Left ventricle myocardium inferior (tissue), 1 donor: ENCODE results near the gene TNFRSF21. TPM values are rescaled to one million over a fixed set of nuclear protein-coding genes. Genes with fewer than 3 reads are reported as not detected.
"Not testable (repeated sequence)": the region's sequence is repeated elsewhere in the genome, so short reads cannot be mapped to it uniquely, and the experiment has no call there.

Source experiments
- DNase-seq: peaks from one replicate; pipeline ENCODE4 v3.0.0-alpha.2; 2020
- H3K27ac ChIP-seq: fragments of 200-600 bp; replicated peaks from 2 replicates; pipeline ENCODE4 v1.8.0; 2021
- H3K27me3 ChIP-seq: fragments of 200-600 bp; 2 replicates; pipeline ENCODE4 v1.8.0; 2021; ENCODE audit warnings: low read depth
- H3K36me3 ChIP-seq: fragments of 200-600 bp; 2 replicates; pipeline ENCODE4 v1.8.0; 2021
- H3K4me1 ChIP-seq: fragments of 200-600 bp; 2 replicates; pipeline ENCODE4 v1.8.0; 2021
- H3K4me3 ChIP-seq: fragments of 200-600 bp; 2 replicates; pipeline ENCODE4 v1.8.0; 2021; ENCODE audit warnings: mild to moderate bottlenecking, moderate library complexity
- H3K9me3 ChIP-seq: fragments of 200-600 bp; replicated peaks from 2 replicates; pipeline ENCODE4 v1.8.0; 2021
- CTCF ChIP-seq: fragments of 200-600 bp; IDR thresholded peaks from 2 replicates; pipeline ENCODE4 v1.8.0; 2021; ENCODE audit warnings: antibody characterized with exemption, mild to moderate bottlenecking, borderline replicate concordance
- intact Hi-C: fragments of 100-400 bp; cut with micrococcal nuclease; formaldehyde crosslinking; loops from one replicate; pipeline ENCODE4 v1.11.0; 2022
- total RNA-seq: library from RNA; stranded (reverse); fragmentation: NEBNext Ultra II Directional; extraction: Animal tissue kit (Norgen Biotek cat#: 25700); gene quantifications from one replicate; pipeline ENCODE4 v1.2.1, GENCODE V29; 2021
- donor health status: DM: no; HTN: yes; CAD: no; lungs with severe emphysema.

The TNFRSF21 gene
- total RNA-seq, 1 donor from 2014 or later, result 6.3 TPM

GRCh38 chr6:47276377-47276776 lies 33.3 kb downstream of the TNFRSF21 start:
- Histone ChIP-seq H3K9me3 (peaks cover 4% of the 10 kb centered on the region), H3K36me3 (no peaks in the 10 kb centered on the region), H3K4me1 (no peaks in the 10 kb centered on the region), H3K4me3 (no peak overlapping the region), H3K27me3 (no peaks in the 10 kb centered on the region), H3K27ac (no peak overlapping the region)
- TF ChIP-seq CTCF, result no peak
- intact Hi-C loops, result no loop called here
- DNase-seq, result no peak

- TF ChIP-seq CTCF, result no peak
- no peaks in the 10 kb centered on the region for H3K4me1 ChIP-seq
- no peak overlapping the region for H3K27ac ChIP-seq
- no peak overlapping the region for H3K4me3 ChIP-seq
- H3K9me3 ChIP-seq, result peaks cover 4% of the 10 kb centered on the region
- no peaks in the 10 kb centered on the region for H3K36me3 ChIP-seq
- H3K27me3 ChIP-seq, result no peaks in the 10 kb centered on the region
- DNase-seq, result no peak
- intact Hi-C loops, result no loop called here
Measured at GRCh38 chr6:47275640-47276039, 34.1 kb downstream of the TNFRSF21 start.

- H3K27ac ChIP-seq, H3K4me1 ChIP-seq, H3K36me3 ChIP-seq, H3K4me3 ChIP-seq, H3K27me3 ChIP-seq, DNase-seq, intact Hi-C loops, H3K9me3 ChIP-seq: not testable (repeated sequence)
Measured at GRCh38 chr6:47275132-47275531, 34.6 kb downstream of the TNFRSF21 start.

GRCh38 chr6:47268572-47269187 lies 41.0 kb downstream of the TNFRSF21 start:
- Histone ChIP-seq H3K4me3 (no peak overlapping the region), H3K9me3 (no peaks in the 10 kb centered on the region), H3K27ac (no peak overlapping the region), H3K4me1 (peaks cover 10% of the 10 kb centered on the region), H3K36me3 (no peaks in the 10 kb centered on the region), H3K27me3 (no peaks in the 10 kb centered on the region)
- intact Hi-C loops, result no loop called here
- no peak for DNase-seq
- no peak for TF ChIP-seq CTCF

GRCh38 chr6:47267301-47267700 lies 42.4 kb downstream of the TNFRSF21 start:
- intact Hi-C loops, result no loop called here

More at GRCh38 chr6:47267301-47267700, 42.4 kb downstream of the TNFRSF21 start:
- Histone ChIP-seq H3K9me3 (no peaks in the 10 kb centered on the region), H3K27ac (no peak overlapping the region), H3K4me1 (peaks cover 12% of the 10 kb centered on the region), H3K4me3 (no peak overlapping the region), H3K27me3 (no peaks in the 10 kb centered on the region), H3K36me3 (no peaks in the 10 kb centered on the region)
- no peak for TF ChIP-seq CTCF
- no peak for DNase-seq
